NCI-H2227 (cell line): ENCODE results near the gene LTBP2.
"Not testable (repeated sequence)": the region's sequence is repeated elsewhere in the genome, so short reads cannot be mapped to it uniquely, and the experiment has no call there.

ENCODE experiments used
- DNase-seq: peaks from one replicate; lab custom pipeline; 2025; ENCODE audit not compliant: unreplicated experiment; lab: John Stamatoyannopoulos, UW

LTBP2 gene

DNA sequence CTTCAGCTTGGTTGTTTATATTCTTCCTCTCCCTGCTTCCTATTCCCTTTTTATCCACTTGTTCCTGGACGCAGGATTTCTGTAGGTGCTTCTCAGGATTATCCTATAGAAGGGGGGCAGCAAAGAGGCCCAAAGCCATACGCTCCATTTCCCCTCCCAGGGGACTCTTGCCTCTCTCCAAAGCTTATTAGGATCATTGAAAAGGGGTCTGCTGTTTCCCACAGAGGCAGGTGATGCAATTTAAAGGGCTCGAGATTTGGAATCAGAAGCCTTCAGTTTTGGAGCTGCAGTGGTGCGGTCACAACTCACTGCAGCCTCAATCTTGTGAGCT is 154.5 kb downstream of the LTBP2 start:
- no peak for DNase-seq

DNA sequence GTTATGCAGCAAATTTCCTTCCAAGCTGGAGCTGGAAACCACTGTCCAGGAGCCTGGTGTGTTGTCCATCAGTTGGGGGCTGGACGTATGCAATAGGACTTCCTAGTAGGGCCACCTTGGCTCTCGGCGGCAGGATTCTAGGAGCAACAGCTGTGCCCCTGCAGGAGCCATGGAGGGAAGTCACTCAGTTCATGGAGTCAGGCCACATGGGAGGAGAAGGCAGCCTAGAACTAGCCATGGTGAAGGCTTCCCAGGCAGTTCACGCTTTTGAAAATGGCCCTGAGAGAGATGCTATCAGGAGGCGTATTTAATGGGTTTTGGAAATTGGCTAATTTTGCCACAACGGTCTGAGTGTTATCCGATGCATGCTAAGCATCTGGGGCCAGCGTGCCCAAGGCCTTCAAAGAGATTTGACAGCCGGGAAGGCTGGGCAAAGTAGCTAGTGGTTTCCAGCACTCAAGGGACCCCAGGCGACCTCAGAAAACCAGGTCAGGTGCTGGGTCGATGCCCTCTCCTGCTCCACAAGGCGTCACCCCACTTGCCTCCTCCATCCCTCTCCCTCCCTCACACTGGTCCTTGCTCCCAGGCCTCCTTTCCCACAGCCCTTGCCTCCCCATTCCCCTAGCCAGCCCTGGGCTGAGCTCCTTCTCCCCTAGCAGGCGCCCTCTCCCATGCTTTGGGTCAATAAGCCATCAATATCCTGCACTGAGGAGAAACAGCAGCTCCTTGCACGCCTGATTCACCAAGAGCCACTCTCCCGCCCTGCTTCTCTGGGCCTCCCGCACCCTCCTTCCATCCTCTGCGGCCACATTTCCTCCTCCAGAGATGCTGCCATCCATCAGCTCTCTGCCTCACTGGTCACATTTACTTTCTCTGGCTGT is 155.1 kb downstream of the LTBP2 start:
- no peak for DNase-seq

DNA sequence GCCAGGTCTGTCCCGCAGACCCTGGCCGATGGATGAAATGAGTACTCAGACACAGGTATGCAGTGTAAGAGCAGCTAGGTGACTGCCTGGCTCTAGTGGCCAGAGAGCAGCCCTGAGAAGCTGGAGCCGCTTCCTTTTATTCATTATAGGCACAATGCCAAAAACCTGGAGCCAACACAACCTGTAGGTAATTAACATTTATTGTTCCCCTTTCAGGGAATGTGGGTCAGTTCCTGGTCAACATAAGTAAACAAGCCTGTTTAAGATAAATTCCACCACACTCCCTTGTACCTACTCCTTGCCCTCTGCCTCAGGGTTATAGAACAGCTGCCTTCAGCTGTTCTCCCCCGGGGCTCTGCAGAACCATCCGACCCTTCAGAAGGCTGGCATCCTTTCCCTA is 157.6 kb downstream of the LTBP2 start:
- not testable (repeated sequence) for DNase-seq
